GM12874 (cell line): Measurements from ENCODE around the gene PLK3.

Source experiments
- CTCF ChIP-seq: IDR thresholded peaks from 2 replicates; pipeline ENCODE4 v1.5.1; 2011; ENCODE audit warnings: low read depth, mild to moderate bottlenecking, control low read depth, low read length, moderate library complexity; ENCODE audit not compliant: insufficient read depth

Gene PLK3

GRCh38 chr1:44803312-44804095, 3.3 kb downstream of the PLK3 start:
- no peak for TF ChIP-seq CTCF

GRCh38 chr1:44805311-44806024, 5.3 kb downstream of the PLK3 start:
- no peak for TF ChIP-seq CTCF

GRCh38 chr1:44806025-44806703, 6.0 kb downstream of the PLK3 start:
- no peak for TF ChIP-seq CTCF

GRCh38 chr1:44806704-44807363, 6.7 kb downstream of the PLK3 start, which contains the start of gene DYNLT4:
Gene DYNLT4, minus strand, starts transcription at chr1:44807351. Its CDS starts 683 bp downstream, at chr1:44806668.
- no peak for TF ChIP-seq CTCF

GRCh38 chr1:44807364-44808062, 7.3 kb downstream of the PLK3 start:
- TF ChIP-seq CTCF, result no peak

- TF ChIP-seq CTCF, result no peak
These were observed 8.1 kb downstream of the PLK3 start, which contains the start of gene BTBD19 for GRCh38 chr1:44808063-44808937. Gene BTBD19, plus strand, starts transcription at chr1:44808523. Its CDS starts 298 bp downstream, at chr1:44808821.
